GM12875 (cell line): ENCODE results near the gene NME1.

Experiments
- H3K4me3 ChIP-seq: one replicate; pipeline ENCODE4 v1.5.1; 2011; ENCODE audit warnings: low read depth, low read length, control low read depth
- TF ChIP-seq, protein P1 (sequence below): IDR thresholded peaks from 2 replicates; pipeline ENCODE4 v1.5.1; 2011; ENCODE audit warnings: low read depth, mild to moderate bottlenecking, control low read depth, inconsistent platforms, low read length, moderate library complexity, borderline replicate concordance; ENCODE audit not compliant: insufficient read depth

Gene NME1

GRCh38 chr17:51197754-51198153 is 44.4 kb downstream of the NME1 start:
- no peak overlapping the region for H3K4me3 ChIP-seq
- TF ChIP-seq, protein P1, sequence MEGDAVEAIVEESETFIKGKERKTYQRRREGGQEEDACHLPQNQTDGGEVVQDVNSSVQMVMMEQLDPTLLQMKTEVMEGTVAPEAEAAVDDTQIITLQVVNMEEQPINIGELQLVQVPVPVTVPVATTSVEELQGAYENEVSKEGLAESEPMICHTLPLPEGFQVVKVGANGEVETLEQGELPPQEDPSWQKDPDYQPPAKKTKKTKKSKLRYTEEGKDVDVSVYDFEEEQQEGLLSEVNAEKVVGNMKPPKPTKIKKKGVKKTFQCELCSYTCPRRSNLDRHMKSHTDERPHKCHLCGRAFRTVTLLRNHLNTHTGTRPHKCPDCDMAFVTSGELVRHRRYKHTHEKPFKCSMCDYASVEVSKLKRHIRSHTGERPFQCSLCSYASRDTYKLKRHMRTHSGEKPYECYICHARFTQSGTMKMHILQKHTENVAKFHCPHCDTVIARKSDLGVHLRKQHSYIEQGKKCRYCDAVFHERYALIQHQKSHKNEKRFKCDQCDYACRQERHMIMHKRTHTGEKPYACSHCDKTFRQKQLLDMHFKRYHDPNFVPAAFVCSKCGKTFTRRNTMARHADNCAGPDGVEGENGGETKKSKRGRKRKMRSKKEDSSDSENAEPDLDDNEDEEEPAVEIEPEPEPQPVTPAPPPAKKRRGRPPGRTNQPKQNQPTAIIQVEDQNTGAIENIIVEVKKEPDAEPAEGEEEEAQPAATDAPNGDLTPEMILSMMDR, result no peak

DNA sequence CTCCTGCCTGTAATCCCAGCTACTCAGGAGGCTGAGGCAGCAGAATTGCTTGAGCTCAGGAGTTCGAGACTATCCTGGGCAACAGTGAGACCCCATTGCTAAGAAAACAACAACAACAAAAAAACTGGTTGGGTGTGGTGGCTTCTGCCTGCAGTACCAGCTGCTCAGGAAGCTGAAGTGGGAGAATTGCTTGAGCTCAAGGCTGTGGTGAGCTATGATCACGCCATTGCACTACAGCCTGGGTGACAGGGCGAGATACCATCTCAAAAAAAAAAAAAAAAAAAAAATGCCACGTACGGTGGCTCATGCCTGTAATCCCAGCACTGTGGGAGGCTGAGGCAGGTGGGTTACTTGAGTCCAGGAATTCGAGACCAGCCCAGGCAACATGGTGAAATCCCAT is 46.9 kb downstream of the NME1 start:
- H3K4me3 ChIP-seq, result no peak overlapping the region
- TF ChIP-seq, protein P1, result no peak

DNA sequence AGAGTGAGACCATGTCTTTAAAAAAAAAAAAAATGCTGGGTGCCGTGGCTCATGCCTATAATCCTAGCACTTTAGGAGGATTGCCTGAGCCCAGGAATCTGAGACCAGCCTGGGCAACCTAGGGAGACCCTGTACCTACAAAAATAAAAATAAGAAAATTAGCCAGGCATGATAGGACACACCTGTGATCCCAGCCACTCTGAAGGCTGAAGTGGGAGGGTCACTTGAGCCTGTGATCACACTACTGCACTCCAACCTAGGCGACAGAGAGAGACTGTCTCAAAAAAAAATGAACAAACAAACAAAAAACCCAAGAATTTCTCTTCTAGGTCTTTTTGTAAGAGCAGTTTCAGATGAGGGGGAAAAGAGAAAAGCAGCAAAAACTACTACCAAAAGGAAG is 47.5 kb downstream of the NME1 start:
- H3K4me3 ChIP-seq, result no peak overlapping the region
- TF ChIP-seq, protein P1, result no peak

DNA sequence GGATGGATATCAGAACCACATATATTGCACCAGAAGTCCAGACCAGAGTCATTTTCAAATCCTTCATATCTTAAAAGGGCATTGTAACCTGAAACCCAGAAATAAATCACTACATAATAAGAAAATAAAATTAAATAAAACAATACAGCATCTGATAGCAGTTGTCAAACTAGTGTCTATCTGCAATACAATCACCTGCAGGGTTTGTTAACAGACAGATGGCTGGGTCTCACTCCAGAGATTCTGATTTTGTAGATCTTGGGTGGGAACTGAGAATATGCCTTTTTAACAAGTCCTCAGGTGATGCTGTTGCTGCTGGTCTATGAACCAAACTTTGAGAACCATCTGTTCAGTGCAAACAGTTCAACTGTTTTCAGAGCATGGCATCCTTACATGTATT is 50.5 kb downstream of the NME1 start:
- TF ChIP-seq, protein P1, result no peak
- no peak overlapping the region for H3K4me3 ChIP-seq
